Calu3 (cell line): Measurements from ENCODE around the gene TTC19. TPM values are rescaled to one million over a fixed set of nuclear protein-coding genes. Genes with fewer than 3 reads are reported as not detected.
"Not testable (repeated sequence)": the region's sequence is repeated elsewhere in the genome, so short reads cannot be mapped to it uniquely, and the experiment has no call there.

Experiments
- BruUV-seq: library from RNA; stranded (reverse); fragments of 400-500 nt; replicated peaks from 2 replicates; lab custom pipeline; 2021; lab: Mats Ljungman, UMichigan
- CTCF ChIA-PET: fragments of 300-600 bp; sonication (Branson Sonifier 250); formaldehyde crosslinking; loops from one replicate; lab custom pipeline; 2022; ENCODE audit warnings: antibody characterized with exemption; lab: Charles Lee
- DNase-seq: peaks from one replicate; pipeline ENCODE4 v3.0.0; 2022
- H3K27ac Mint-ChIP-seq: one replicate; pipeline ENCODE4 v1.8.0; 2022; ENCODE audit warnings: mixed read lengths; ENCODE audit not compliant: unreplicated experiment
- H3K27me3 Mint-ChIP-seq: one replicate; pipeline ENCODE4 v1.8.0; 2022; ENCODE audit warnings: mixed read lengths; ENCODE audit not compliant: unreplicated experiment
- H3K36me3 Mint-ChIP-seq: one replicate; pipeline ENCODE4 v1.8.0; 2022; ENCODE audit warnings: mild to moderate bottlenecking, moderate library complexity, mixed read lengths; ENCODE audit not compliant: insufficient read depth, unreplicated experiment
- H3K4me1 Mint-ChIP-seq: one replicate; pipeline ENCODE4 v1.8.0; 2022; ENCODE audit warnings: mild to moderate bottlenecking, low read depth, mixed read lengths; ENCODE audit not compliant: unreplicated experiment
- H3K4me3 Mint-ChIP-seq: one replicate; pipeline ENCODE4 v1.8.0; 2022; ENCODE audit warnings: mild to moderate bottlenecking, low read depth, moderate library complexity, mixed read lengths; ENCODE audit not compliant: unreplicated experiment
- H3K9me3 Mint-ChIP-seq: one replicate; pipeline ENCODE4 v1.8.0; 2022; ENCODE audit warnings: low read depth, mixed read lengths; ENCODE audit not compliant: unreplicated experiment
- intact Hi-C: fragments of 100-400 bp; cut with micrococcal nuclease; formaldehyde crosslinking; loops from one replicate; pipeline ENCODE4 v1.10.0; 2022; ENCODE audit not compliant: unreplicated experiment
- total RNA-seq: library from RNA; stranded (reverse); gene quantifications from 2 replicates; pipeline ENCODE4 v1.2.3, GENCODE V29; 2022
- TF ChIP-seq, protein P1 (sequence below): fragments of 200-600 bp; IDR thresholded peaks from one replicate; pipeline ENCODE4 v1.8.0; 2022; ENCODE audit warnings: antibody characterized with exemption; ENCODE audit not compliant: unreplicated experiment

Gene TTC19
- total RNA-seq, 1 experiment from 2014 or later = 30.3 TPM

DNA sequence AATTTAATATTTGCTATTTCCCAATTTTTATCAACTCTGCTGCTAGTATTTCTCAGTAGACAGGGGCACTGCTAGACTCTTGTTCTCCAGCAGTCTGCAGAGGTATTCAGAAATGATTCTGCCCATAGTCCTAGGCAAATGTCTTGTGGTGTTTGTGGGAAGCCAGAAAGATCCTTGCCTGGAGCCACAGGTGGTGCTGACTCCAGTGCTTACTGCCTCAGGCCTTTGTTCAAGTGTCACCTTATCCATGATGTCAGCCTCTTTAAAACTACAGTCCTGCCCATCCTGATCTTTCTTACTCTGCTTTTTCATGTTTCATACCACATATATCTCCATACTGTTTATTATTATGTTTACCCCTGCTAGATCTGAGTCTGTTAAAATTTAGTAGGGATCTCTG is 26.6 kb upstream of the TTC19 start:
- H3K4me3 Mint-ChIP-seq = no peak overlapping the region
- CTCF ChIA-PET = no interaction called here
- DNase-seq = no peak
- H3K27me3 Mint-ChIP-seq = no peaks in the 10 kb centered on the region
- intact Hi-C loops = no loop called here
- BruUV-seq = no TSS peak
- H3K4me1 Mint-ChIP-seq = peaks cover 20% of the 10 kb centered on the region
- peaks cover 22% of the 10 kb centered on the region for H3K36me3 Mint-ChIP-seq
- H3K27ac Mint-ChIP-seq = no peak overlapping the region
- TF ChIP-seq, protein P1, sequence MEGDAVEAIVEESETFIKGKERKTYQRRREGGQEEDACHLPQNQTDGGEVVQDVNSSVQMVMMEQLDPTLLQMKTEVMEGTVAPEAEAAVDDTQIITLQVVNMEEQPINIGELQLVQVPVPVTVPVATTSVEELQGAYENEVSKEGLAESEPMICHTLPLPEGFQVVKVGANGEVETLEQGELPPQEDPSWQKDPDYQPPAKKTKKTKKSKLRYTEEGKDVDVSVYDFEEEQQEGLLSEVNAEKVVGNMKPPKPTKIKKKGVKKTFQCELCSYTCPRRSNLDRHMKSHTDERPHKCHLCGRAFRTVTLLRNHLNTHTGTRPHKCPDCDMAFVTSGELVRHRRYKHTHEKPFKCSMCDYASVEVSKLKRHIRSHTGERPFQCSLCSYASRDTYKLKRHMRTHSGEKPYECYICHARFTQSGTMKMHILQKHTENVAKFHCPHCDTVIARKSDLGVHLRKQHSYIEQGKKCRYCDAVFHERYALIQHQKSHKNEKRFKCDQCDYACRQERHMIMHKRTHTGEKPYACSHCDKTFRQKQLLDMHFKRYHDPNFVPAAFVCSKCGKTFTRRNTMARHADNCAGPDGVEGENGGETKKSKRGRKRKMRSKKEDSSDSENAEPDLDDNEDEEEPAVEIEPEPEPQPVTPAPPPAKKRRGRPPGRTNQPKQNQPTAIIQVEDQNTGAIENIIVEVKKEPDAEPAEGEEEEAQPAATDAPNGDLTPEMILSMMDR = no peak
- no peaks in the 10 kb centered on the region for H3K9me3 Mint-ChIP-seq

DNA sequence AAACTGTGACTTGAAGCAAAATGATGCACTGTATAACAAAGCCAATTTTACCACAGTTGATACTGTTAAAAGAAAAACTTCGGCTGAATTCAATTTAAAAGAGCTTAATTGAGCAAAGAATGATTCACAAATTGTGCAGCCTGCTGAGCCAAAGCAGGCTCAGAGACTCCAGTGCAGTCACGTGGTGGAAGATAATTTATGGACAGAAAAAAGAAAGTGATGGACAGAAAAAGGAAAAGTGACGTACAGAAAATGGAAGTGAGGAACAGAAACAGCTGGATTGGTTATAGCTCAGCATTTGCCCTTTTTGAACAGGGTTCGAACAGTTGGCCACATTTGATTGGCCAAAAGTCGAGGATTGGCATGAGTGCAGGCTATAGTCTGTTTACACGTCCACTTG is 25.8 kb upstream of the TTC19 start:
- CTCF ChIA-PET = no interaction called here
- Mint-ChIP-seq H3K4me3 (no peak overlapping the region), H3K27ac (no peak overlapping the region), H3K9me3 (no peaks in the 10 kb centered on the region), H3K4me1 (peaks cover 12% of the 10 kb centered on the region), H3K27me3 (no peaks in the 10 kb centered on the region), H3K36me3 (peaks cover 24% of the 10 kb centered on the region)
- TF ChIP-seq, protein P1 = no peak
- DNase-seq = no peak
- intact Hi-C loops = no loop called here
- BruUV-seq = no TSS peak

DNA sequence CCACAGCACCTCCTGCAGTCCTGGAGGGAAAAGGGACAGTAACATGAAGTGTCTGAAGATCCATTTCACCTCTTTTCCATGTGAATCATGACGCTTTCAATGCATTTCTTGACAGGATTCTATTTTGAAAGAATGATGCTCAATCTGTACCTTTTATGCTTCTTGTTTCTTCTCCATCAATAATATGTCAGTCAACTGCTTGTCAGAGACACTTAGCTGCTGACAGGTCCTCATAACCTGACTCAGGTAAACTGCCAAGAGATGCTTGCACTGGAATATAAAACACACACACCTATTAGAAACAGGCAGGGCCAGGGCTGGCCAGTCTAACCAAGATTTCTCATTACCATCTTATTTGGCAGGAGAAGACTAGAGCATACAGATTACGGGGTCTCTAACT is 21.7 kb upstream of the TTC19 start:
- peaks cover 17% of the 10 kb centered on the region for H3K36me3 Mint-ChIP-seq
- no peaks in the 10 kb centered on the region for H3K27me3 Mint-ChIP-seq
- H3K4me3 Mint-ChIP-seq = no peak overlapping the region

DNA sequence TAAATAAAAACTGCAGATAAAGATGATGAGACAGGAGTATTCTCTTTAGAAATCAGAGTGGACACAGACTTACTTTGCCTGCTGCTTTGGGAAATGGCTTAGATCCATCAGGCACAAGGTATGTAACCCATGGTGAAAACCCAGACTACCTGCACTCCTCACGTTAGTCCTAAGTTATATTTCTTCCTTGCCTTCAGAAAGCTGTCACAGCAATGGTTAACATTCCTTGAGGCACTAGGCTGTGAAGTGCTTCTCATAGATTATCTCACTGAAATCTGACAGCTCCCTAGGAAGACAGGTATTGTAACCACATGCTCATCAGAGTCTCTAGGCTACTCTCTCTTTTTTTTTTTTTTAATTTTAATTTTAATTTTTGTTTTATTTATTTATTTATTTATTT is 21.0 kb upstream of the TTC19 start:
- Mint-ChIP-seq H3K36me3 (peaks cover 17% of the 10 kb centered on the region), H3K4me3 (no peak overlapping the region), H3K27ac (no peak overlapping the region), H3K27me3 (no peaks in the 10 kb centered on the region), H3K9me3 (no peaks in the 10 kb centered on the region), H3K4me1 (peaks cover 16% of the 10 kb centered on the region)
- TF ChIP-seq, protein P1 = no peak
- no TSS peak for BruUV-seq
- intact Hi-C loops = no loop called here
- no peak for DNase-seq
- CTCF ChIA-PET = no interaction called here

More for the DNA sequence above, 21.7 kb upstream of the TTC19 start:
- CTCF ChIA-PET = no interaction called here
- no TSS peak for BruUV-seq
- DNase-seq = no peak
- TF ChIP-seq, protein P1 = no peak
- Mint-ChIP-seq H3K4me1 (peaks cover 16% of the 10 kb centered on the region), H3K27ac (no peak overlapping the region), H3K9me3 (no peaks in the 10 kb centered on the region)
- intact Hi-C loops = no loop called here

DNA sequence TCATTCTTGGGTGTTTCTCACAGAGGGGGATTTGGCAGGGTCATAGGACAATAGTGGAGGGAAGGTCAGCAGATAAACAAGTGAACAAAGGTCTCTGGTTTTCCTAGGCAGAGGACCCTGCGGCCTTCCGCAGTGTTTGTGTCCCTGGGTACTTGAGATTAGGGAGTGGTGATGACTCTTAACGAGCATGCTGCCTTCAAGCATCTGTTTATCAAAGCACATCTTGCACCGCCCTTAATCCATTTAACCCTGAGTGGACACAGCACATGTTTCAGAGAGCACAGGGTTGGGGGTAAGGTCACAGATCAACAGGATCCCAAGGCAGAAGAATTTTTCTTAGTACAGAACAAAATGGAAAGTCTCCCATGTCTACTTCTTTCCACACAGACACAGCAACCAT is 20.6 kb upstream of the TTC19 start:
- CTCF ChIA-PET, H3K9me3 Mint-ChIP-seq, BruUV-seq, DNase-seq, H3K27ac Mint-ChIP-seq, H3K27me3 Mint-ChIP-seq, H3K4me3 Mint-ChIP-seq, intact Hi-C loops: not testable (repeated sequence)
- Mint-ChIP-seq H3K36me3 (peaks cover 17% of the 10 kb centered on the region), H3K4me1 (peaks cover 16% of the 10 kb centered on the region)
